ENCODE results near the gene ANP32E. TPM values are rescaled to one million over a fixed set of nuclear protein-coding genes. Genes with fewer than 3 reads are reported as not detected.
"Not testable (repeated sequence)": the region's sequence is repeated elsewhere in the genome, so short reads cannot be mapped to it uniquely, and the experiment has no call there.

ANP32E gene
- total RNA-seq, 1 donor from 2014 or later: 71.9 TPM

GRCh38 chr1:150249936-150250335, 14.0 kb upstream of the ANP32E start:
- TF ChIP-seq CTCF (conservative IDR thresholded peaks at IDR 0.05): no peak
- Mint-ChIP-seq H3K36me3 (no peaks in the 10 kb centered on the region), H3K9me3 (no peaks in the 10 kb centered on the region), H3K27ac (no peak overlapping the region), H3K4me1 (ENCODE audit: unreplicated experiment) (no peaks in the 10 kb centered on the region), H3K4me3 (no peak overlapping the region), H3K27me3 (no peaks in the 10 kb centered on the region)
- no peak for DNase-seq (ENCODE audit: extremely low spot score, unreplicated experiment)

- no peak overlapping the region for H3K4me3 Mint-ChIP-seq
- H3K9me3 Mint-ChIP-seq: no peaks in the 10 kb centered on the region
- no peaks in the 10 kb centered on the region for H3K4me1 Mint-ChIP-seq (ENCODE audit: unreplicated experiment)
- H3K27me3 Mint-ChIP-seq: no peaks in the 10 kb centered on the region
- TF ChIP-seq CTCF (conservative IDR thresholded peaks at IDR 0.05): no peak
- DNase-seq (ENCODE audit: extremely low spot score, unreplicated experiment): no peak
- no peak overlapping the region for H3K27ac Mint-ChIP-seq
- H3K36me3 Mint-ChIP-seq: no peaks in the 10 kb centered on the region
Observed at GRCh38 chr1:150243003-150243402, 7.1 kb upstream of the ANP32E start.

- Mint-ChIP-seq H3K9me3 (no peaks in the 10 kb centered on the region), H3K4me1 (ENCODE audit: unreplicated experiment) (peaks cover 9% of the 10 kb centered on the region), H3K27ac (no peak overlapping the region), H3K27me3 (no peaks in the 10 kb centered on the region), H3K36me3 (no peaks in the 10 kb centered on the region), H3K4me3 (no peak overlapping the region)
- no peak for TF ChIP-seq CTCF (conservative IDR thresholded peaks at IDR 0.05)
- peak; percentile 45 for DNase-seq (ENCODE audit: extremely low spot score, unreplicated experiment)
Observed at GRCh38 chr1:150237746-150238145, 1.8 kb upstream of the ANP32E start.

GRCh38 chr1:150237176-150237575, 1.3 kb upstream of the ANP32E start:
- not testable (repeated sequence) for H3K27me3 Mint-ChIP-seq; H3K27ac Mint-ChIP-seq; DNase-seq (ENCODE audit: extremely low spot score, unreplicated experiment); H3K36me3 Mint-ChIP-seq; H3K4me1 Mint-ChIP-seq (ENCODE audit: unreplicated experiment); H3K4me3 Mint-ChIP-seq; H3K9me3 Mint-ChIP-seq

- Mint-ChIP-seq H3K4me3 (no peak overlapping the region), H3K36me3 (no peaks in the 10 kb centered on the region), H3K4me1 (ENCODE audit: unreplicated experiment) (peaks cover 9% of the 10 kb centered on the region), H3K27me3 (no peaks in the 10 kb centered on the region), H3K27ac (no peak overlapping the region), H3K9me3 (no peaks in the 10 kb centered on the region)
- no peak for DNase-seq (ENCODE audit: extremely low spot score, unreplicated experiment)
- TF ChIP-seq CTCF (conservative IDR thresholded peaks at IDR 0.05): peak; percentile 26
Observed at GRCh38 chr1:150236614-150237100, 745 bp upstream of the ANP32E start.

- Mint-ChIP-seq H3K4me3 (no peak overlapping the region), H3K27me3 (no peaks in the 10 kb centered on the region), H3K9me3 (no peaks in the 10 kb centered on the region), H3K27ac (no peak overlapping the region), H3K36me3 (peaks cover 4% of the 10 kb centered on the region), H3K4me1 (ENCODE audit: unreplicated experiment) (peaks cover 9% of the 10 kb centered on the region)
- peak; percentile 27 for DNase-seq (ENCODE audit: extremely low spot score, unreplicated experiment)
- no peak for TF ChIP-seq CTCF (conservative IDR thresholded peaks at IDR 0.05)
Observed at GRCh38 chr1:150235294-150235851, 539 bp downstream of the ANP32E start.

Measured in type B pancreatic cell (in vitro differentiated cells).